Esophagus squamous epithelium (tissue), 5 donors: ENCODE measurements around the gene ZCCHC24. TPM values are rescaled to one million over a fixed set of nuclear protein-coding genes. Genes with fewer than 3 reads are reported as not detected.

Experiments
- DNase-seq: peaks from one replicate; lab custom pipeline; 2025; lab: John Stamatoyannopoulos, UW
- H3K27ac ChIP-seq, 4 donors: fragments of 200-600 bp; sonication (generic); one replicate each; pipeline ENCODE4 v1.5.1; 2016 to 2019; ENCODE audit warnings: mild to moderate bottlenecking in 1 of 4
- H3K27me3 ChIP-seq, 4 donors: fragments of 200-600 bp; sonication (generic); 1 replicate in 3 of 4; 2 replicates in 1 of 4; pipeline versions ENCODE4 v1.5.1 to v1.6.0; 2017 to 2021; ENCODE audit warnings: antibody characterized with exemption in 1 of 4
- H3K36me3 ChIP-seq, 3 donors: fragments of 200-600 bp; sonication (generic); one replicate each; pipeline ENCODE4 v1.5.1; 2016 to 2019
- H3K4me1 ChIP-seq, 3 donors: fragments of 200-600 bp; sonication (generic); one replicate each; pipeline ENCODE4 v1.5.1; 2017 to 2019
- H3K4me3 ChIP-seq, 4 donors: fragments of 200-600 bp; sonication (generic); 1 replicate in 3 of 4; 2 replicates in 1 of 4; pipeline ENCODE4 v1.5.1; 2016 to 2019; ENCODE audit warnings: mild to moderate bottlenecking in 2 of 4, moderate library complexity in 1 of 4
- H3K9me3 ChIP-seq, 3 donors: fragments of 200-600 bp; sonication (generic); one replicate each; pipeline ENCODE4 v1.5.1; 2016 to 2019
- POLR2A ChIP-seq, 4 donors: fragments of 450-650 bp; IDR thresholded peaks; one replicate each; pipeline ENCODE4 v1.6.1; 2017; ENCODE audit warnings: antibody characterized with exemption in 4 of 4, mild to moderate bottlenecking in 4 of 4, moderate library complexity in 3 of 4
- WGBS, 2 donors: methylation state at CpG; one replicate each; pipeline ENCODE4 v1.1.5; 2018; 5-methylcytosine and 5-hydroxymethylcytosine counted together
- intact Hi-C: fragments of 100-400 bp; cut with DNase I; formaldehyde crosslinking; loops from one replicate; pipeline ENCODE4 v1.15.0; 2022
- total RNA-seq, 4 donors: library from RNA; depleted of rRNA; stranded (reverse); fragments of >200 nt; gene quantifications; one replicate each; pipeline ENCODE4 v1.1.0, GENCODE V29; 2016
- TF ChIP-seq, protein P1 (sequence below), 6 experiments: fragments of 450-650 bp in 4 of 6; fragments of 200-600 bp in 2 of 6; sonication (generic) in 2 of 6; IDR thresholded peaks; one replicate each; pipeline ENCODE4 v1.5.1; 2016 to 2019; ENCODE audit warnings: antibody characterized with exemption in 6 of 6, mild to moderate bottlenecking in 4 of 6, moderate library complexity in 4 of 6
- donor health status: DM: yes; HTN: yes; CAD: no.

The ZCCHC24 gene
- total RNA-seq, 4 donors from 2014 or later = 2.2 to 26.1 (median 6.4) TPM

GRCh38 chr10:79487296-79488194 is 42.1 kb upstream of the ZCCHC24 start:
- WGBS, 2 donors = 73 to 76% methylated on average over 5 to 7 of the region's 10 CpGs

GRCh38 chr10:79484476-79484875 is 39.1 kb upstream of the ZCCHC24 start:
- no peaks in the 10 kb centered on the region for H3K27me3 ChIP-seq
- peaks cover 0 to 38% (median 3%) of the 10 kb centered on the region in 3 donors for H3K4me1 ChIP-seq
- no peak overlapping the region for H3K4me3 ChIP-seq
- no peaks in the 10 kb centered on the region for H3K9me3 ChIP-seq
- no peaks in the 10 kb centered on the region for H3K36me3 ChIP-seq
- H3K27ac ChIP-seq = peak overlapping the region in 2 of 4 donors; percentile 43 to 66
- TF ChIP-seq, protein P1, sequence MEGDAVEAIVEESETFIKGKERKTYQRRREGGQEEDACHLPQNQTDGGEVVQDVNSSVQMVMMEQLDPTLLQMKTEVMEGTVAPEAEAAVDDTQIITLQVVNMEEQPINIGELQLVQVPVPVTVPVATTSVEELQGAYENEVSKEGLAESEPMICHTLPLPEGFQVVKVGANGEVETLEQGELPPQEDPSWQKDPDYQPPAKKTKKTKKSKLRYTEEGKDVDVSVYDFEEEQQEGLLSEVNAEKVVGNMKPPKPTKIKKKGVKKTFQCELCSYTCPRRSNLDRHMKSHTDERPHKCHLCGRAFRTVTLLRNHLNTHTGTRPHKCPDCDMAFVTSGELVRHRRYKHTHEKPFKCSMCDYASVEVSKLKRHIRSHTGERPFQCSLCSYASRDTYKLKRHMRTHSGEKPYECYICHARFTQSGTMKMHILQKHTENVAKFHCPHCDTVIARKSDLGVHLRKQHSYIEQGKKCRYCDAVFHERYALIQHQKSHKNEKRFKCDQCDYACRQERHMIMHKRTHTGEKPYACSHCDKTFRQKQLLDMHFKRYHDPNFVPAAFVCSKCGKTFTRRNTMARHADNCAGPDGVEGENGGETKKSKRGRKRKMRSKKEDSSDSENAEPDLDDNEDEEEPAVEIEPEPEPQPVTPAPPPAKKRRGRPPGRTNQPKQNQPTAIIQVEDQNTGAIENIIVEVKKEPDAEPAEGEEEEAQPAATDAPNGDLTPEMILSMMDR (IDR thresholded peaks at IDR 0.05) = no peak
- TF ChIP-seq POLR2A (IDR thresholded peaks at IDR 0.05) = no peak
- WGBS, 2 donors = 83 to 91% methylated on average over 6 of the region's 6 CpGs
- no peak for DNase-seq
- intact Hi-C loops = no loop called here

More at GRCh38 chr10:79487296-79488194, 42.1 kb upstream of the ZCCHC24 start:
- Histone ChIP-seq H3K27ac (peak overlapping the region; percentile 24 to 83 (median 65)), H3K4me3 (no peak overlapping the region), H3K27me3 (no peaks in the 10 kb centered on the region), H3K4me1 (peaks cover 0 to 48% (median 3%) of the 10 kb centered on the region in 3 donors), H3K36me3 (no peaks in the 10 kb centered on the region), H3K9me3 (no peaks in the 10 kb centered on the region)
- intact Hi-C loops = no loop called here
- DNase-seq = no peak
- TF ChIP-seq, protein P1 (IDR thresholded peaks at IDR 0.05) = peak; percentile 28 to 69 (median 56)
- no peak for TF ChIP-seq POLR2A (IDR thresholded peaks at IDR 0.05)

DNA sequence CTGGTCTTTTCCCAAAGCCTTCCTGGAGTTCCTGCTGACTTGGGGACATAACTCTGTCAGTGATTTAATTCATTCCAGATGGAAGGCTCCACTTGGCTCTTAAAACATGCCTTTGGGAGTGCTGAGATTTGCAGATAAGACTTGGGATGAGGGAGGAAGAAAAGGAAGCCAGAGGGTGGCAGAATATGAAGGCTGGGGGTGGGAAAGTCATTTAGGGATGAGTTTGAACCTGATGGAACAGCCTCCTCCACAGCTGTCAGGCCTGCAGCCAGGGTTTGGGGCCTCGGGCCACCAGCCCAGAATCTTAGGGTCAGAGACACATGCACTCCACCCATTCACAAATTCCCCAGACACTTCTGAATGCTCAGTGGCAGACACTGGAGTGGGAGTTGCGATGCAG is 38.5 kb upstream of the ZCCHC24 start:
- Histone ChIP-seq H3K9me3 (no peaks in the 10 kb centered on the region), H3K27ac (peak overlapping the region in 2 of 4 donors; percentile 43 to 66), H3K36me3 (no peaks in the 10 kb centered on the region), H3K4me1 (peaks cover 0 to 33% (median 3%) of the 10 kb centered on the region in 3 donors), H3K4me3 (no peak overlapping the region), H3K27me3 (no peaks in the 10 kb centered on the region)
- no peak for TF ChIP-seq POLR2A (IDR thresholded peaks at IDR 0.05)
- TF ChIP-seq, protein P1 (IDR thresholded peaks at IDR 0.05) = no peak
- WGBS, 2 donors = 42 to 78% methylated on average over 1 to 2 of the region's 2 CpGs
- DNase-seq = no peak
- intact Hi-C loops = no loop called here

DNA sequence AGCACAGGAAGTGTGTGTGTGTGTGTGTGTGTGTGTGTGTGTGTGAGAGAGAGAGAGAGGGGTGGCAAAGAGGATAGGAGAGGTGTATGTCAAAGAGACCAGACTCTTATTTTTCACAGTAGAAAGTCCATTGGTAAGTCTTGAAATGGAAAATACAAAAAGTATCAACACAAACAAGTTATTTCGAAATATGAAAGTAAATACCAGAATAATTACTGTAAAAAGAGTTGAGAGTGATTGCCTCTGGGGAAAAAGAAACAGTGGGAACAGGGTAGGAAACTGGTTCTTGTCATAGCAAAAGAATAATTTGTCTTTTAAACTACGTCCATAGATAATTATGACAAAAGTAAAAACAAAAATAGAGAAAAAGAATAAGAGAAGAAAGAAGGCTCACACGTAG is 37.9 kb upstream of the ZCCHC24 start:
- WGBS, 2 donors = 50 to 57% methylated on average over 3 of the region's 3 CpGs
- no peak for DNase-seq
- Histone ChIP-seq H3K27me3 (no peaks in the 10 kb centered on the region), H3K9me3 (no peaks in the 10 kb centered on the region), H3K4me1 (peaks cover 0 to 27% (median 0%) of the 10 kb centered on the region in 3 donors), H3K36me3 (no peaks in the 10 kb centered on the region), H3K27ac (peak overlapping the region in 1 of 4 donors; percentile 66), H3K4me3 (no peak overlapping the region)
- no peak for TF ChIP-seq POLR2A (IDR thresholded peaks at IDR 0.05)
- TF ChIP-seq, protein P1 (IDR thresholded peaks at IDR 0.05) = no peak
- intact Hi-C loops = no loop called here

- H3K27ac ChIP-seq = peak overlapping the region in 1 of 4 donors; percentile 66
- no peak for DNase-seq
Measured at GRCh38 chr10:79482741-79483140, 37.3 kb upstream of the ZCCHC24 start.

More at GRCh38 chr10:79482741-79483140, 37.3 kb upstream of the ZCCHC24 start:
- intact Hi-C loops = no loop called here
- Histone ChIP-seq H3K36me3 (no peaks in the 10 kb centered on the region), H3K4me1 (peaks cover 0 to 21% (median 0%) of the 10 kb centered on the region in 3 donors), H3K27me3 (no peaks in the 10 kb centered on the region), H3K9me3 (no peaks in the 10 kb centered on the region), H3K4me3 (no peak overlapping the region)
- TF ChIP-seq POLR2A (IDR thresholded peaks at IDR 0.05) = no peak
- TF ChIP-seq, protein P1 (IDR thresholded peaks at IDR 0.05) = no peak
- WGBS, 2 donors = 44 to 52% methylated on average over 4 of the region's 4 CpGs
